Activated CD4-positive, CD25-positive, alpha-beta regulatory T cell treated with anti-CD3 and anti-CD28 coated beads, Interleukin-2, amount 50 U/mL, for 72 hours (primary cell): ENCODE results near the gene BCL2L14.

Experiments
- DNase-seq: peaks from one replicate; pipeline ENCODE4 v3.0.0; 2021

Gene BCL2L14

GRCh38 chr12:12070674-12071656 lies at the start of gene BCL2L14:
TSS of gene BCL2L14 (plus strand) at chr12:12070939. CDS start at chr12:12079306, 8,367 bp downstream.
- no peak for DNase-seq

- no peak for DNase-seq
Measured at GRCh38 chr12:12022306-12022936, 48.3 kb upstream of the BCL2L14 start.

GRCh38 chr12:12023456-12023855 lies 47.3 kb upstream of the BCL2L14 start:
- no peak for DNase-seq

GRCh38 chr12:12024911-12025682 lies 45.6 kb upstream of the BCL2L14 start:
- no peak for DNase-seq

GRCh38 chr12:12025799-12026386 lies 44.8 kb upstream of the BCL2L14 start:
- DNase-seq, result no peak

- no peak for DNase-seq
Measured at GRCh38 chr12:12028668-12029402, 41.9 kb upstream of the BCL2L14 start.

GRCh38 chr12:12029653-12030052 lies 41.1 kb upstream of the BCL2L14 start:
- DNase-seq, result no peak

- no peak for DNase-seq
Measured at GRCh38 chr12:12032260-12032791, 38.4 kb upstream of the BCL2L14 start.

- peak; percentile 72 for DNase-seq
Measured at GRCh38 chr12:12032851-12033797, 37.6 kb upstream of the BCL2L14 start.

GRCh38 chr12:12033824-12034223 lies 36.9 kb upstream of the BCL2L14 start:
- no peak for DNase-seq

GRCh38 chr12:12034344-12034743 lies 36.4 kb upstream of the BCL2L14 start:
- no peak for DNase-seq

GRCh38 chr12:12035229-12035628 lies 35.5 kb upstream of the BCL2L14 start:
- no peak for DNase-seq

- no peak for DNase-seq
Measured at GRCh38 chr12:12036901-12037300, 33.8 kb upstream of the BCL2L14 start.

- DNase-seq, result no peak
Measured at GRCh38 chr12:12039897-12040296, 30.8 kb upstream of the BCL2L14 start.

GRCh38 chr12:12046401-12046800 lies 24.3 kb upstream of the BCL2L14 start:
- no peak for DNase-seq

GRCh38 chr12:12047682-12048081 lies 23.1 kb upstream of the BCL2L14 start:
- no peak for DNase-seq

- no peak for DNase-seq
Measured at GRCh38 chr12:12048266-12048665, 22.5 kb upstream of the BCL2L14 start.

GRCh38 chr12:12048714-12049113 lies 22.0 kb upstream of the BCL2L14 start:
- no peak for DNase-seq

GRCh38 chr12:12051668-12052067 lies 19.1 kb upstream of the BCL2L14 start:
- DNase-seq, result no peak

- DNase-seq, result no peak
Measured at GRCh38 chr12:12054993-12055392, 15.7 kb upstream of the BCL2L14 start.

GRCh38 chr12:12056951-12057350 lies 13.8 kb upstream of the BCL2L14 start:
- DNase-seq, result no peak
